Nephron progenitor cell (in vitro differentiated cells): Measurements from ENCODE around the gene ILDR2.

Source experiments
- DNase-seq: peaks from one replicate; pipeline ENCODE4 v3.0.0; 2021
- H3K27ac Mint-ChIP-seq: 2 replicates; pipeline ENCODE4 v1.8.0; 2021; ENCODE audit warnings: mild to moderate bottlenecking, moderate library complexity, mixed read lengths
- H3K27me3 Mint-ChIP-seq: 2 replicates; pipeline ENCODE4 v1.8.0; 2021; ENCODE audit warnings: mild to moderate bottlenecking, low read depth, mixed read lengths; ENCODE audit not compliant: poor library complexity
- H3K36me3 Mint-ChIP-seq: 2 replicates; pipeline ENCODE4 v1.8.0; 2021; ENCODE audit warnings: low read depth, mixed read lengths
- H3K4me1 Mint-ChIP-seq: 2 replicates; pipeline ENCODE4 v1.8.0; 2021; ENCODE audit warnings: mixed read lengths
- H3K4me3 Mint-ChIP-seq: 2 replicates; pipeline ENCODE4 v1.8.0; 2021; ENCODE audit warnings: mild to moderate bottlenecking, moderate library complexity, mixed read lengths
- H3K9me3 Mint-ChIP-seq: 2 replicates; pipeline ENCODE4 v1.8.0; 2021; ENCODE audit warnings: mild to moderate bottlenecking, moderate library complexity, mixed read lengths
- CTCF ChIP-seq: fragments of 200-600 bp; sonication (generic); IDR thresholded peaks from 2 replicates; pipeline ENCODE4 v1.5.0; 2021; ENCODE audit warnings: antibody characterized with exemption

ILDR2 gene

DNA sequence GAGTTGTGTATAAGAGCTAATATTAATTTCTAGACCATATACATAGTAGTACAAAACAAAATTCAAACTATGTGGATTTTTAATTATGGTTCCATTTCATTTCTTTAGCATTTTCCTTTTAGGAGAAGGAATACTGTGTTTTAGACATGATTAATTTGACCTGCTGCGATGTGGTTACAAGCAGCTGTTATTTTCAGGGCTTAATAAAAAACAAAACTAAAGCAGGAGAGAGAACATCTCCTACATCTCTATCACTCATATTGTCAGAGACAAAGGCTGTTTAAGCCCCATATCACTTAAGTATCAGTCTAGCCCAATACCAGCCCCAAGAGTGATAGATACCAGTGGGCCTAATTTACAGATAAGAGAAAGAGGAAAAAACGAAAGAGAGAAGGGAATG is 47.6 kb downstream of the ILDR2 start:
- TF ChIP-seq CTCF = no peak
- peaks cover 7% of the 10 kb centered on the region for H3K9me3 Mint-ChIP-seq
- H3K4me3 Mint-ChIP-seq = no peak overlapping the region
- H3K27ac Mint-ChIP-seq = no peak overlapping the region
- H3K36me3 Mint-ChIP-seq = peaks cover 5% of the 10 kb centered on the region
- no peak for DNase-seq
- peaks cover 7% of the 10 kb centered on the region for H3K4me1 Mint-ChIP-seq
- peaks cover 18% of the 10 kb centered on the region for H3K27me3 Mint-ChIP-seq

GRCh38 chr1:166925810-166926478 is 49.4 kb downstream of the ILDR2 start:
- peaks cover 7% of the 10 kb centered on the region for H3K4me1 Mint-ChIP-seq
- H3K36me3 Mint-ChIP-seq = peaks cover 5% of the 10 kb centered on the region
- H3K27ac Mint-ChIP-seq = no peak overlapping the region
- peaks cover 36% of the 10 kb centered on the region for H3K27me3 Mint-ChIP-seq
- no peak overlapping the region for H3K4me3 Mint-ChIP-seq
- H3K9me3 Mint-ChIP-seq = peaks cover 7% of the 10 kb centered on the region
- no peak for DNase-seq
- TF ChIP-seq CTCF = no peak

DNA sequence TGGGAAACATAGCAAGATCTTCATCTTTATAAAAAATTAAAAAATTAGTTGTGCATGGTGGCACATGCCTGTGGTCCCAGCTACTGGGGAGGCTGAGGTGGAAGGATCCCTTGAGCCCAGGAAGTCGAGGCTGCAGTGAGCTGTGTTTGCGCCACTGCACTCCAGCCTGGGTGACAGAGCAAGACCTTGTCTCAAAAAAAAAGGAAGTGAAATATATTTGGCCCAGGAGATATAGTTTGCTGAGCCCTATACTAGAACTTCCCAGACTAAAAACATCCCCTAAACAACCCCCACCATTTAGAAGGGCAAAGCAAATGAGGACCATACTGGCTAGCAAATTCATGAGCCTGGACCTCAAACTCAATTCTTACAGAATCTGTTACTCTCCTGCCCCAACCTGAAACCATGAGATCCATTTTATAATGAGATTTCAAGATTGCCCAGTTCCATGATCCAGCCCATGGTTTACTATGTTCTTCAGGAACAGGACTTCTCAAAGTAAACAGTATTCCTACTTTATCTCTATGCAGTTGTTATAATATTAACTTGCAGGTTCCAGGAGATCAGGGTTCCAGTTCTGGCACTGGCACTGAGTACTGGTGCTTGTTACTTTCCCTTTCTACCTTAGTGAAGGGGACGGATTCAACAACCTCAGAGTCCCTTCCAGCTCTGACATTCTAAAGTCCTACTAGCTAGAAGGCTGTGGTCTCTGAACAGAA is 50.4 kb downstream of the ILDR2 start:
- DNase-seq = no peak
- Mint-ChIP-seq H3K4me3 (no peak overlapping the region), H3K9me3 (peaks cover 13% of the 10 kb centered on the region), H3K27me3 (peaks cover 44% of the 10 kb centered on the region), H3K4me1 (peaks cover 7% of the 10 kb centered on the region), H3K36me3 (peaks cover 5% of the 10 kb centered on the region), H3K27ac (no peak overlapping the region)
- TF ChIP-seq CTCF = no peak

DNA sequence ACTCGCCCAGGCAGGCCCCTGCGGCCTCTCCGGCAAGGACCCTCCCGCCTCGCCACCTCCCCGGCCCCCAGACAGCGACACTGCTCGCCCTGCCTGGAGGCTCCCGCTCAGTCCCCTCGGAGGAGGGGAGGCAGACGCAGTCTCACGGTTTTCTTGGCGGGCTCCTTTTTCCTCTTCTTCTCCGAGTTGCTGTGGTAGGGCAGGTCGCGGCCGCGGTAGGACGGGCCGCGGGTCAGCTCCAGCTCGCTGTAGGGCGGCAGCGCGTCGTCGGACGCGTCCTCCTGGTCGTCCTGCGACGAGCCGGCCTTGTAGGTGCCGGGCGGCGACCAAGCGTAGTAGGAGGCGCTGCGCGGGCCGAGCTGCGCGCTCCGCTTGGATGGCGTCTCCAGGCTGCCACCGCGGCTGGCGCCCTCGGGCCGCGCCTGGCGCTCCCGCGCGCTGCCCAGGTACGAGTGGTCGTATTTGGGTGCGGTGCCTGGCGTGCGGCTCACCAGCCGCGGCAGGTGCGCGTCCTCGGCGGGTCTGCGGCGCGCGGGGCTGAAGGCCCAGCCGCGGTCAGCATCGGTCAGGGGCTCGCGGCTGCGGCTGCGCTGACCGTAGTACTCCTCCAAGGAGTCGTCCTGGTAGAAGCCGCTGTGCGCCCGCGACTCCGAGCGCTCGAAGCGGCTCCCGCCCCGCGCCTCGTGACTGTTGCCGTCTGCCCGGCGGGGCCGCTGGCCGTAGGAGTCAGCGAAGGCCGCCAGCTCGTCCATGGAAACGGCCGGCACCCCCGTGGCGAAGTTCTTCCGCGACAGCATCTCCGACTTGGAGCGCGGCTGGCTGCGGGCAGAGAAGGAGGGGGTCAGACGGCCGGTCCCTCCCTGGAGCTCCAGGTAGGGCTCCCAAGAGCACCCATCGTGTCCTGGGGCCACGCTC is 54.5 kb downstream of the ILDR2 start:
- TF ChIP-seq CTCF = no peak

GRCh38 chr1:166918956-166919316 is 56.4 kb downstream of the ILDR2 start:
- Mint-ChIP-seq H3K27ac (no peak overlapping the region), H3K27me3 (peaks cover 67% of the 10 kb centered on the region), H3K9me3 (peaks cover 12% of the 10 kb centered on the region), H3K4me1 (no peaks in the 10 kb centered on the region), H3K4me3 (no peak overlapping the region), H3K36me3 (no peaks in the 10 kb centered on the region)
- no peak for DNase-seq
- no peak for TF ChIP-seq CTCF

More for the DNA sequence above, 54.5 kb downstream of the ILDR2 start:
- H3K4me3 Mint-ChIP-seq = peak overlapping the region; percentile 82
- H3K27ac Mint-ChIP-seq = no peak overlapping the region
- DNase-seq = peak; percentile 72
- H3K36me3 Mint-ChIP-seq = no peaks in the 10 kb centered on the region
- H3K27me3 Mint-ChIP-seq = peaks cover 70% of the 10 kb centered on the region
- peaks cover 12% of the 10 kb centered on the region for H3K9me3 Mint-ChIP-seq
- H3K4me1 Mint-ChIP-seq = peaks cover 4% of the 10 kb centered on the region
